H9 (cell line): ENCODE results near the gene DISC1. TPM values are rescaled to one million over a fixed set of nuclear protein-coding genes. Genes with fewer than 3 reads are reported as not detected.
"Not testable (repeated sequence)": the region's sequence is repeated elsewhere in the genome, so short reads cannot be mapped to it uniquely, and the experiment has no call there.

Source experiments
- DNase-seq: peaks from one replicate; pipeline ENCODE4 v3.0.0-alpha.2; 2017
- H2AFZ ChIP-seq: one replicate; pipeline ENCODE4 v1.6.1; 2013; ENCODE audit warnings: mild to moderate bottlenecking, low read length, control low read depth, moderate library complexity
- H2AK5ac ChIP-seq: 2 replicates; pipeline ENCODE4 v1.6.1; 2013; ENCODE audit warnings: low read length, control low read depth, mixed read lengths; ENCODE audit not compliant: insufficient read length
- H2BK120ac ChIP-seq: one replicate; pipeline ENCODE4 v1.6.1; 2013; ENCODE audit warnings: low read depth, mild to moderate bottlenecking, low read length, control low read depth, inconsistent platforms; ENCODE audit not compliant: poor library complexity, severe bottlenecking
- H2BK12ac ChIP-seq: 2 replicates; pipeline ENCODE4 v1.6.1; 2013; ENCODE audit warnings: low read length, control low read depth, mixed read lengths, low read depth; ENCODE audit not compliant: insufficient read length
- H2BK15ac ChIP-seq: 2 replicates; pipeline ENCODE4 v1.6.1; 2013; ENCODE audit warnings: low read depth, low read length, control low read depth
- H2BK20ac ChIP-seq: one replicate; pipeline ENCODE4 v1.6.1; 2013; ENCODE audit warnings: low read depth, mild to moderate bottlenecking, low read length, control low read depth, inconsistent platforms; ENCODE audit not compliant: poor library complexity, severe bottlenecking
- H2BK5ac ChIP-seq: 2 replicates; pipeline ENCODE4 v1.6.1; 2013; ENCODE audit warnings: low read length, control low read depth, mixed read lengths; ENCODE audit not compliant: insufficient read length
- H3K14ac ChIP-seq: 2 replicates; pipeline ENCODE4 v1.6.1; 2013; ENCODE audit warnings: low read length, control low read depth; ENCODE audit not compliant: insufficient read depth
- H3K18ac ChIP-seq: 2 replicates; pipeline ENCODE4 v1.6.1; 2013; ENCODE audit warnings: low read depth, mild to moderate bottlenecking, mixed read lengths, low read length, control low read depth; ENCODE audit not compliant: insufficient read length
- H3K23ac ChIP-seq: 2 replicates; pipeline ENCODE4 v1.6.1; 2013; ENCODE audit warnings: low read length, control low read depth, mixed read lengths, low read depth; ENCODE audit not compliant: insufficient read length
- H3K23me2 ChIP-seq: 2 replicates; pipeline ENCODE4 v1.6.1; 2013; ENCODE audit warnings: low read depth, mild to moderate bottlenecking, mixed read lengths, low read length, control low read depth; ENCODE audit not compliant: insufficient read length, poor library complexity, severe bottlenecking
- H3K27ac ChIP-seq: 2 replicates; pipeline ENCODE4 v1.5.1; 2013; ENCODE audit warnings: low read length, control low read depth, mixed read lengths, low read depth; ENCODE audit not compliant: insufficient read length
- H3K27me3 ChIP-seq: 2 replicates; pipeline ENCODE4 v1.6.1; 2013; ENCODE audit warnings: low read length, control low read depth, inconsistent platforms; ENCODE audit not compliant: insufficient read depth
- H3K4ac ChIP-seq: 2 replicates; pipeline ENCODE4 v1.6.1; 2013; ENCODE audit warnings: low read depth, mild to moderate bottlenecking, control low read depth, inconsistent platforms, low read length, moderate library complexity
- H3K4me1 ChIP-seq: 2 replicates; pipeline ENCODE4 v1.6.1; 2013; ENCODE audit warnings: low read length, control low read depth, inconsistent platforms; ENCODE audit not compliant: insufficient read depth
- H3K4me2 ChIP-seq: 2 replicates; pipeline ENCODE4 v1.6.1; 2013; ENCODE audit warnings: low read length, control low read depth, mixed read lengths; ENCODE audit not compliant: insufficient read length, insufficient read depth
- H3K56ac ChIP-seq: 2 replicates; pipeline ENCODE4 v1.6.1; 2013; ENCODE audit warnings: low read depth, mild to moderate bottlenecking, mixed read lengths, low read length, control low read depth; ENCODE audit not compliant: insufficient read length
- H3K79me1 ChIP-seq: 2 replicates; pipeline ENCODE4 v1.6.1; 2013; ENCODE audit warnings: low read depth, mild to moderate bottlenecking, moderate library complexity, low read length, control low read depth, inconsistent platforms; ENCODE audit not compliant: insufficient read depth, poor library complexity, severe bottlenecking
- H3K79me2 ChIP-seq: 2 replicates; pipeline ENCODE4 v1.6.1; 2013; ENCODE audit warnings: low read length, control low read depth, inconsistent platforms; ENCODE audit not compliant: insufficient read depth
- H3K9ac ChIP-seq: 2 replicates; pipeline ENCODE4 v1.6.1; 2013; ENCODE audit warnings: low read length, control low read depth, mixed read lengths; ENCODE audit not compliant: insufficient read length; ENCODE audit errors: extremely low read depth
- H3K9me3 ChIP-seq: one replicate; pipeline ENCODE4 v1.6.1; 2013; ENCODE audit warnings: low read depth, low read length, inconsistent platforms; ENCODE audit not compliant: control insufficient read depth
- H3T11ph ChIP-seq: one replicate; pipeline ENCODE4 v1.6.1; 2013; ENCODE audit warnings: mild to moderate bottlenecking, low read length, control low read depth, inconsistent platforms
- H4K20me1 ChIP-seq: one replicate; pipeline ENCODE4 v1.6.1; 2013; ENCODE audit not compliant: control insufficient read depth, insufficient read length, insufficient read depth
- H4K5ac ChIP-seq: 2 replicates; pipeline ENCODE4 v1.6.1; 2013; ENCODE audit warnings: low read depth, mild to moderate bottlenecking, mixed read lengths, low read length, control low read depth; ENCODE audit not compliant: insufficient read length
- H4K8ac ChIP-seq: replicated peaks from 2 replicates; pipeline ENCODE4 v1.6.1; 2013; ENCODE audit warnings: low read length, control low read depth, mixed read lengths, low read depth; ENCODE audit not compliant: insufficient read length
- H4K91ac ChIP-seq: 2 replicates; pipeline ENCODE4 v1.6.1; 2013; ENCODE audit warnings: low read depth, mild to moderate bottlenecking, moderate library complexity, mixed read lengths, low read length, control low read depth; ENCODE audit not compliant: insufficient read length
- H3K27ac Mint-ChIP-seq, 3 experiments: 2 replicates in 2 of 3; 3 replicates in 1 of 3; pipeline ENCODE4 v1.8.0; 2020 to 2021; ENCODE audit warnings: mixed read lengths in 3 of 3, mild to moderate bottlenecking in 1 of 3, moderate library complexity in 1 of 3
- H3K27me3 Mint-ChIP-seq: 2 replicates; pipeline ENCODE4 v1.8.0; 2021; ENCODE audit warnings: low read depth, mild to moderate bottlenecking, moderate library complexity, mixed read lengths
- H3K36me3 Mint-ChIP-seq, 3 experiments: 2 replicates in 2 of 3; 3 replicates in 1 of 3; pipeline ENCODE4 v1.8.0; 2020 to 2021; ENCODE audit warnings: low read depth in 3 of 3, mixed read lengths in 3 of 3; ENCODE audit not compliant: insufficient read depth in 1 of 3
- H3K4me1 Mint-ChIP-seq, 2 experiments: 2 replicates each; pipeline ENCODE4 v1.8.0; 2020; ENCODE audit warnings: mixed read lengths in 2 of 2
- H3K4me3 Mint-ChIP-seq, 2 experiments: 2 replicates in 1 of 2; 3 replicates in 1 of 2; pipeline ENCODE4 v1.8.0; 2020 to 2021; ENCODE audit warnings: mild to moderate bottlenecking in 2 of 2, mixed read lengths in 2 of 2, moderate library complexity in 1 of 2
- H3K9me3 Mint-ChIP-seq, 2 experiments: 2 replicates in 1 of 2; 3 replicates in 1 of 2; pipeline ENCODE4 v1.8.0; 2020; ENCODE audit warnings: mild to moderate bottlenecking in 2 of 2, mixed read lengths in 2 of 2, moderate library complexity in 1 of 2
- WGBS: extraction: QIAGEN DNeasy Blood & Tissue Kit; methylation state at CpG from one replicate; pipeline ENCODE4 v1.1.7; 2013; ENCODE audit warnings: missing lambda C conversion rate, low lambda C conversion rate, mixed read lengths; ENCODE audit not compliant: insufficient read length; ENCODE audit errors: extremely low coverage; 5-methylcytosine and 5-hydroxymethylcytosine counted together
- total RNA-seq: library from RNA; stranded (reverse); gene quantifications from 2 replicates; pipeline ENCODE4 v1.2.1, GENCODE V29; 2021

The DISC1 gene
- total RNA-seq, 1 experiment from 2014 or later, result 2.5 TPM

DNA sequence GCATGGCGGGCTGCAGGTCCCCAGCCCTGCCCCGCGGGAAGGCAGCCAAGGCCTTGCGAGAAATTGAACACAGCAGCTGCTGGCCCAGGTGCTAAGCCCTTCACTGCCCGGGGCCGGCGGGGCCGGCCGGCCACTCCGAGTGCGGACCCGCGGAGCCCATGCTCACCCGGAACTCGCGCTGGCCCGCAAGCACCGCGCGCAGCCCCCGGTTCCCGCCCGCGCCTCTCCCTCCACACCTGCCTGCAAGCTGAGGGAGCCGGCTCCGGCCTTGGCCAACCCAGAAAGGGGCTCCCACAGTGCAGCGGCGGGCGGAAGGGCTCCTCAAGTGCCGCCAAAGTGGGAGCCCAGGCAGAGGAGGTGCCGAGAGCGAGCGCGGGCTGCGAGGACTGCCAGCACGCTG is 15.5 kb downstream of the DISC1 start:
- not testable (repeated sequence) for H3K79me2 ChIP-seq, H3K27me3 Mint-ChIP-seq, H2BK20ac ChIP-seq, DNase-seq, H3K9me3 Mint-ChIP-seq, H4K8ac ChIP-seq, H2BK15ac ChIP-seq, H2BK5ac ChIP-seq, H3K27ac ChIP-seq, H3K36me3 Mint-ChIP-seq, H3K9ac ChIP-seq, H3K9me3 ChIP-seq, H3K56ac ChIP-seq, H4K91ac ChIP-seq, H3K23ac ChIP-seq, H3K18ac ChIP-seq, H3K4me1 Mint-ChIP-seq, H3K14ac ChIP-seq, H3K4me2 ChIP-seq, H4K20me1 ChIP-seq, H2BK12ac ChIP-seq, H3T11ph ChIP-seq, H4K5ac ChIP-seq, H3K79me1 ChIP-seq, H2AFZ ChIP-seq, H3K4ac ChIP-seq, H3K27ac Mint-ChIP-seq, H3K27me3 ChIP-seq, H3K4me1 ChIP-seq, H2AK5ac ChIP-seq, H3K23me2 ChIP-seq, H3K4me3 Mint-ChIP-seq, H2BK120ac ChIP-seq
- WGBS, result no CpG with 5 or more reads among the region's 36 CpGs
